ENCODE measurements around the gene SCGB3A2.

The SCGB3A2 gene

GRCh38 chr5:147925020-147925419 is 46.5 kb downstream of the SCGB3A2 start:
- no peak for DNase-seq (ENCODE audit: insufficient read length, low spot score)
- no peak for TF ChIP-seq CTCF (IDR thresholded peaks at IDR 0.05; ENCODE audit: insufficient read depth, missing control alignments)
- FAIRE-seq: no peak

GRCh38 chr5:147927901-147928300 is 49.4 kb downstream of the SCGB3A2 start:
- no peak for TF ChIP-seq CTCF (IDR thresholded peaks at IDR 0.05; ENCODE audit: insufficient read depth, missing control alignments)
- DNase-seq (ENCODE audit: insufficient read length, low spot score) (no peak), FAIRE-seq (no peak)

GRCh38 chr5:147930769-147931168 is 52.3 kb downstream of the SCGB3A2 start:
- no peak for DNase-seq (ENCODE audit: insufficient read length, low spot score)
- TF ChIP-seq CTCF (IDR thresholded peaks at IDR 0.05; ENCODE audit: insufficient read depth, missing control alignments): no peak
- no peak for FAIRE-seq

All from D721Med (cell line).